UCSD-AML1 (cell line): ENCODE data around the gene GPR139.

Experiments used
- DNase-seq: peaks from one replicate; lab custom pipeline; 2025; ENCODE audit not compliant: unreplicated experiment; lab: John Stamatoyannopoulos, UW

GPR139 gene

DNA sequence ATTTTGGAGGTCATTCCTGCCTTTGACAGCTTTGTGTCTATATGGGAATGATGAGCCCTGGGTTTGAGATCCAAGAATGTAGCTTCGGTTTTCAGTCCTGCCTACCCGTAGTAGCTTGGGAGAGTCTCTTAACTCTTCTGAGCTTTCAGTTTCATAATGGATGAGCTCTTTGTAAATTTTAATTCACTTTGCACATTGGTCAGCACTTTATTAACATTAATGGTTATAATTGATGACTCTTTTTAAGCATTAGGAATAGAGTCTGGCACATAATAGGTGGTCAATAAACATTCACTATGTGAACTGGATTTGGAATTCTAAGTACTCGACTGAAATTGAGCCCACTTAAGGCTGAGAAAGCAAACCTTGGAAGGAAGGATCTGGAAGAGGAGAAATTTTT lies 17.3 kb downstream of the GPR139 start:
- no peak for DNase-seq

GRCh38 chr16:20053336-20053735 lies 20.4 kb downstream of the GPR139 start:
- DNase-seq, result no peak

GRCh38 chr16:20051611-20052010 lies 22.1 kb downstream of the GPR139 start:
- DNase-seq, result no peak

GRCh38 chr16:20051147-20051546 lies 22.5 kb downstream of the GPR139 start:
- no peak for DNase-seq

DNA sequence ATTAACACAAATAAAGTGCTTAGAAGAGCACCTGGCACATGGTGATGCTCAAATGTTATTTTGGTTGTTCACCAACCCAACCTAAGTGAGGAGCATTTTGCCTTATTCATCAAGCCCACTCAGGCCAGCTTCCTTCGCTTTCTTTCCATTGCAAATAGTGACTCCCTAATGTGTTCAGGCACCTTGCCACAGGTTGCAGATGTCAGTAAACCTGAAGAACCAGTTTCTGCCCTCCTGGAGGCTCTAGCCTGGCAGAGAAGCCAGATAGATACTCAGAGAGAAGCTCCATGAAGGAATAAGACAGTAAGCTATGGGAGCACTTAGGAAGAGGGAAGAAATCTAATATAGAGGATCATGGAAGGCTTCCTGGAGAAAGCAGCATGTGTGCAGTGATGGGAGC lies 23.9 kb downstream of the GPR139 start:
- no peak for DNase-seq

- DNase-seq, result no peak
Observed at GRCh38 chr16:20045886-20046285, 27.8 kb downstream of the GPR139 start.

- DNase-seq, result no peak
Observed at GRCh38 chr16:20042848-20043247, 30.8 kb downstream of the GPR139 start.

DNA sequence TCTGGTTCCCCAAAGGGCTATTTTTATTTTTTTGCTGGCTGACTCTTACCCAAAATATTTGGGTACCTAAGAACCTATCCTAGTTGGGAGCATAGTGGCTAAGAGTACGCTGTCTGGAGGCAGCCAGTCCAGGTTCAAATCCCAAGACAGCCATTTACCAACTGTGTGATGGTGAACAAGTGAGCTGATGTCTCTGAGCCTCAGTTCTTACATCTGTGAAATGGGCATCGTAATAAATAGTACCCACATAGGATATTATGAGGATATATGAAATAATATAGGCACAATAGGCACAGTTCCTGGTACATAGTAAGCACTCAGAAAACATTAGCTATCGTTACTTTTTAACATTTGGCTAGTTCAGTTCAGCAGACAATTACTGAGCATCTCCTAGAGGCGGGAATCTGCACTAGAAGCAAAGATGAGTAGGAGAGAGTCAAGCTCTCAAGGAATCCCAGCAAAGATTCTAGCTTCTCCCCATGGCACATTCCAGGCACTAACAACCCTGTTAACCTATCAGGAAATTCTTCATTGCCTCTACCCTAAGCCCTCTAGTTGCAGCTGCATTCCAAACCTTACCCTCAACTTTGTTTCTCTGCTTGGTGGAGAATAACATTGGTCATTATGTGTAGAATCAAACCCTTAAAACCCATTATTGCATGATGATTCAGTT lies 31.6 kb downstream of the GPR139 start:
- DNase-seq, result no peak

DNA sequence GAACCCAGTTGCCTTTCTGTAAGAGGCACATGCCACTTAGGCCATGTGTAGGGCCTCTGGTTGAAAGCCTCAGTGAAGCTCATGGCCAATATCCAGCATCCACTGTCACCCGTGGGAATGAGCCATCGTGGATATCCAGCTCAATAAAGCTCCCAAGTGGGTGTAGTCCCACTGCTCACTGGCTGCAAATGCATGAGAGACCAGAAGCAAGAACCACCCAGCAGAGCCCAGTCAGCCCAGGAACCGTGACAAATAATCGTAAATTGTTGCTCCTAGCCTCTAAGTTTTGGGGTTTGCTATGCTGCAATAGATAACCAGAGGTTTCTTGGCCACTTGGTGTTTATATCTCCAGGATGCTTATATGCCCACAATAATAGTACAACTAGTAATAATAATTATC lies 33.7 kb downstream of the GPR139 start:
- no peak for DNase-seq

GRCh38 chr16:20029611-20030010 lies 44.1 kb downstream of the GPR139 start:
- no peak for DNase-seq

GRCh38 chr16:20026361-20027072 lies 47.2 kb downstream of the GPR139 start:
- DNase-seq, result no peak

DNA sequence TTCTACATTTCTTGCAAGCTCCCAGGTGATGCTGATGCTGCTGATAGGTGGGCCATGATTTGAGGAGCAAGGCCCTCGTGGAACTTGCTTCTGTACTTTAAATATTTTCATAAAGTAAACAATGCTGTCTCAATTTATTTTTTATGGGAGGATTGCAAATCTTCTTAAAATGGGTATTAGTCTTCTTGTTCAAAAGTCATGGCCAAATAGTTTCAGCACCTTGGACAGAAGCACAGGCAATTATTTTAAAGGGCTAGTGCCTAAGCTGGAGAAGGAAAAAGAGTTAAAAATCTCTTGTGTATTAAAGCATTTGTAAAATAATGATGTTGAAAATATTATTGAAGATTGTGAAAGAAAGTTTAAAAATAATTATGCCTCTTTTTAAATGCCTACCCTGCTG lies 50.5 kb downstream of the GPR139 start:
- DNase-seq, result no peak

- no peak for DNase-seq
Observed at GRCh38 chr16:20020976-20021375, 52.7 kb downstream of the GPR139 start.

- DNase-seq, result no peak
Observed at GRCh38 chr16:20020083-20020482, 53.6 kb downstream of the GPR139 start.

GRCh38 chr16:20016234-20016633 lies 57.5 kb downstream of the GPR139 start:
- DNase-seq, result no peak

GRCh38 chr16:20004931-20005330 lies 68.8 kb downstream of the GPR139 start:
- DNase-seq, result no peak

DNA sequence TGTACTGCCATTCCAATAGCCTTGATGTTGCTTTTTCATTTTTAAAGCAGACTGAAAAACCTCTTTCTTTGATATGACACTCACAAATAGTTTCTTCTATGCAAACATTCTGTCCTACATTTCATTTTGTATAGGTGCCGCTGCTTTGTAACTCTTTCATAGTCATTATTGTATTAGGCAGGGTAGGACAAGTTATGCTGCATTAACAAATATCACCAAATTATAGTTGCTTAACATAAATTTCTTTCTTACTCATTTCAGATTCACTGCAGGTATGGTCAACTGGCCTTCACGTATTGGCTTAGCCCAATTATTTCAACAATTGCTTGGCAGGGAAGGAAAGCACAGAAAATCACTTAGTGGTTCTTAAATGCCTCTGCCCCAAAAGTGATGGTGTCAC lies 70.8 kb downstream of the GPR139 start:
- DNase-seq, result no peak

DNA sequence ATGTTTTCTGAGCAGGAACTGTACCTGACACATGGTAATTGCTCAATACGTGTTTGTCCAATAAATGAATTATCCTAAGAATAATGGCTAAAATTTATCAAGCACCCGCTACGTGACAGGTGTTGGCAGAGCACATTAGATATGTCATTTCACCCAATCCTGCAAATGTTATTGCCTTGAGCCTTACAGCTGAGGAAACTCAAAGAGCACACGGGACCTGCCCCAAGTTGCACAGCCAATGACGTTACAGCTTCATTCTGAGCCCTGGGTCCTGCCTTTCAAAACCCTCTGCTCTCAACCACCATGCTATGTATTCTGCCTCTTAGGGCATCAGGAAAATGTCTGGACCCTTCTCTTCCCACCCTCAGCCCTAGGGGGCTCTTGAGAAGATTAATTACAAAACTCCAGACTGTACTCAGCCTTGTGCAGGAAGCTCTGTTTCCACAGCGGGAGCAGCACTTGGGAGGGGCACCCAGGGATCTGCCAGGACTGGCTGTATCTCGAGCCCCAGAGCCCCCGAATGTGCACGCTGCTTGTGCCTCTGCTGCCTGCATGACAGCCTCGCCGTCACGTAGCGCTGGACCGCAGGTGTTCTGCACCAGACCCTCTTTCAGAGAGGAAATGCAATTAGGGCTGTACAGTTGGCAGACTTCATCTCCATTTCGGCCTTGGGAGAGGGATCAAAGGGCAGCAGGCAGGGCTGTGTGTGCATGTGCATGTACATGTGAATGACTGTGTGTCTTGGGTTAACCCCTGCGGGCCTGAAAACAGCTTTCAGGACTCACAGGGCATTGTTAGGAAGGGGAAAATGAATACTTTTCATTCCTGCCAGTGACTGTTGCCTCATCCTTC lies 71.6 kb downstream of the GPR139 start:
- no peak for DNase-seq

GRCh38 chr16:19997734-19998133 lies 76.0 kb downstream of the GPR139 start:
- DNase-seq, result no peak

DNA sequence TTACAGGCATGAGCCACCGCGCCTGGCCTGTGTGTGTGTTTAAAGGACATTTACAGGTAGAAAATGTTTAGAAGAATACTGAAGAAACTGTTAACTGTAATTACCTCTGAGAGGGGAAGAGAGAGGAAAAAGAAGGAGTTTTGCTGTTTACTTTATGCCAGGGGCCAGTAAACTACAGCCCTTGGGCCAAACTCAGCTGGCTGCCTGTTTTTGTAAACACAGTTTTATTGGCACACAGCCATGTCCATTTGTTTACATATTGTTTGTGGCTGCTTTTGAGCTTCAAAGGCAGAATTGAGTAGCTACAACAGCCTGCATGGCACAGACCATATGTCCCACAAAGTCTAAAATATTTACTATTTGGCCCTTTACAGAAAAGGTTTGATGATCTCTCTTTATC lies 76.4 kb downstream of the GPR139 start:
- no peak for DNase-seq

GRCh38 chr16:19994466-19995170 lies 79.1 kb downstream of the GPR139 start:
- no peak for DNase-seq
